NCI-H460 (cell line): ENCODE results near the gene ARL4D. TPM values are rescaled to one million over a fixed set of nuclear protein-coding genes. Genes with fewer than 3 reads are reported as not detected.
"Not testable (repeated sequence)": the region's sequence is repeated elsewhere in the genome, so short reads cannot be mapped to it uniquely, and the experiment has no call there.

Source experiments
- DNase-seq: peaks from one replicate; pipeline ENCODE4 v3.0.0-alpha.2; 2016; ENCODE audit warnings: low read depth; ENCODE audit errors: extremely low read depth
- polyA plus RNA-seq: library from polyadenylated mRNA; depleted of rRNA; stranded (reverse); fragments of >200 nt; gene quantifications from 2 replicates; pipeline ENCODE4 v1.2.3, GENCODE V29; 2014; cell fraction: nucleus; rRNA removed
- total RNA-seq: library from RNA; depleted of rRNA; stranded (reverse); fragments of >200 nt; shearing (Covaris generic); gene quantifications from 2 replicates; pipeline ENCODE4 v1.2.3, GENCODE V29; 2014; rRNA removed

Gene ARL4D
- total RNA-seq = 84.7 and 89.8 TPM in 2 replicates
- polyA plus RNA-seq = 44.5 and 49.5 TPM in 2 replicates

- DNase-seq = peak; percentile 83
These were observed at the start of gene ARL4D for GRCh38 chr17:43398724-43399595. Gene ARL4D, plus strand, starts transcription at chr17:43398993. Its CDS starts 740 bp downstream, at chr17:43399733.

- DNase-seq = no peak
These were observed 49.7 kb upstream of the ARL4D start for GRCh38 chr17:43349142-43349541.

GRCh38 chr17:43350888-43351361, 47.9 kb upstream of the ARL4D start:
- no peak for DNase-seq

- no peak for DNase-seq
These were observed 47.1 kb upstream of the ARL4D start for GRCh38 chr17:43351691-43352090.

- DNase-seq = no peak
These were observed 46.0 kb upstream of the ARL4D start for GRCh38 chr17:43352579-43353331.

- no peak for DNase-seq
These were observed 45.4 kb upstream of the ARL4D start for GRCh38 chr17:43353393-43353792.

- no peak for DNase-seq
These were observed 44.4 kb upstream of the ARL4D start for GRCh38 chr17:43354371-43354770.

GRCh38 chr17:43356450-43356849, 42.3 kb upstream of the ARL4D start:
- DNase-seq = no peak

- no peak for DNase-seq
These were observed 41.8 kb upstream of the ARL4D start for GRCh38 chr17:43356999-43357398.

- DNase-seq = no peak
These were observed 39.2 kb upstream of the ARL4D start for GRCh38 chr17:43359469-43360110.

- DNase-seq = peak; percentile 61
These were observed 38.4 kb upstream of the ARL4D start for GRCh38 chr17:43360376-43360738.

GRCh38 chr17:43360739-43361505, 37.9 kb upstream of the ARL4D start:
- peak; percentile 99 for DNase-seq

GRCh38 chr17:43363181-43363925, 35.4 kb upstream of the ARL4D start:
- DNase-seq = no peak

- no peak for DNase-seq
These were observed 34.9 kb upstream of the ARL4D start for GRCh38 chr17:43363926-43364285.

GRCh38 chr17:43365356-43365755, 33.4 kb upstream of the ARL4D start:
- DNase-seq = no peak

- not testable (repeated sequence) for DNase-seq
These were observed 32.9 kb upstream of the ARL4D start for GRCh38 chr17:43365921-43366320.

- no peak for DNase-seq
These were observed 31.7 kb upstream of the ARL4D start for GRCh38 chr17:43366891-43367736.

GRCh38 chr17:43367737-43368242, 31.0 kb upstream of the ARL4D start:
- peak; percentile 97 for DNase-seq
